NB4 (cell line): Measurements from ENCODE around the gene FXYD7.

ENCODE experiments used
- DNase-seq: peaks from one replicate; pipeline ENCODE4 v3.0.0; 2010; ENCODE audit warnings: low read depth
- H3K4me3 ChIP-seq: one replicate; pipeline ENCODE4 v1.5.1; 2011; ENCODE audit warnings: mild to moderate bottlenecking, low read depth, low read length, moderate library complexity
- CTCF ChIP-seq: IDR thresholded peaks from one replicate; pipeline ENCODE4 v1.5.1; 2012; ENCODE audit warnings: low read depth, low read length
- MYC ChIP-seq: IDR thresholded peaks from 2 replicates; pipeline ENCODE4 v1.6.1; 2011; ENCODE audit warnings: low read depth, low read length
- POLR2A ChIP-seq: IDR thresholded peaks from 2 replicates; pipeline ENCODE4 v1.6.1; 2011; ENCODE audit warnings: mild to moderate bottlenecking; ENCODE audit not compliant: insufficient read length; ENCODE audit errors: extremely low read depth
- TF ChIP-seq, protein P1 (sequence below): IDR thresholded peaks from 2 replicates; pipeline ENCODE4 v1.6.1; 2011; ENCODE audit warnings: low read depth, low read length

The FXYD7 gene

DNA sequence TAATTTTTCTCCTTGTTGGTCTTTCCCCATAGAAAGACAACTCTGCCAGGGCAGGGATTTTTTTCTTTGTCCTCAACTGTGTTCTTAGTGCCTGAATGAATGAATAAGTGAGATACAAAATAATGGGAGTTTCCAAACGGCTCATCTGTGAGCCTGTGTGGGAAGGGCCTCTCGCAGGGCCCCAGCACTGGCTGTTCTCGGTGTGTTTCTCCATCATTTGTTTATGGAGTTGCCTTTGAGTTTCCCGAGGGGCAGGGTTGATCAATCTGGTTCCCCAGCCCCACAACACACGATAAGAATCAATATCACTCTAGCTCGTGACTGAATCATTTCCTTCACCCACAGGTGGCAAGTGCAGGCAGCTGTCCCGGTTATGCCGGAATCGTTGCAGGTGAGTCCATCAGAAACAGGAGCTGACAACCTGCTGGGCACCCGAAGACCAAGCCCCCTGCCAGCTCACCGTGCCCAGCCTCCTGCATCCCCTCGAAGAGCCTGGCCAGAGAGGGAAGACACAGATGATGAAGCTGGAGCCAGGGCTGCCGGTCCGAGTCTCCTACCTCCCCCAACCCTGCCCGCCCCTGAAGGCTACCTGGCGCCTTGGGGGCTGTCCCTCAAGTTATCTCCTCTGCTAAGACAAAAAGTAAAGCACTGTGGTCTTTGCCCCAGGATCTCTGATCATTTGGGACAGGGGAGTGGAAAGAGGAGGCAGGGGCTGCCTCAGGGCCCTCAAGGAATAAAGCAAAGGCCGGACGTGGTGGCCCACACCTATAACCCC is 26.4 kb downstream of the FXYD7 start:
- TF ChIP-seq, protein P1, sequence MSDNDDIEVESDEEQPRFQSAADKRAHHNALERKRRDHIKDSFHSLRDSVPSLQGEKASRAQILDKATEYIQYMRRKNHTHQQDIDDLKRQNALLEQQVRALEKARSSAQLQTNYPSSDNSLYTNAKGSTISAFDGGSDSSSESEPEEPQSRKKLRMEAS = no peak
- TF ChIP-seq MYC (no peak), POLR2A (no peak), CTCF (no peak)
- no peak overlapping the region for H3K4me3 ChIP-seq
- DNase-seq = no peak

DNA sequence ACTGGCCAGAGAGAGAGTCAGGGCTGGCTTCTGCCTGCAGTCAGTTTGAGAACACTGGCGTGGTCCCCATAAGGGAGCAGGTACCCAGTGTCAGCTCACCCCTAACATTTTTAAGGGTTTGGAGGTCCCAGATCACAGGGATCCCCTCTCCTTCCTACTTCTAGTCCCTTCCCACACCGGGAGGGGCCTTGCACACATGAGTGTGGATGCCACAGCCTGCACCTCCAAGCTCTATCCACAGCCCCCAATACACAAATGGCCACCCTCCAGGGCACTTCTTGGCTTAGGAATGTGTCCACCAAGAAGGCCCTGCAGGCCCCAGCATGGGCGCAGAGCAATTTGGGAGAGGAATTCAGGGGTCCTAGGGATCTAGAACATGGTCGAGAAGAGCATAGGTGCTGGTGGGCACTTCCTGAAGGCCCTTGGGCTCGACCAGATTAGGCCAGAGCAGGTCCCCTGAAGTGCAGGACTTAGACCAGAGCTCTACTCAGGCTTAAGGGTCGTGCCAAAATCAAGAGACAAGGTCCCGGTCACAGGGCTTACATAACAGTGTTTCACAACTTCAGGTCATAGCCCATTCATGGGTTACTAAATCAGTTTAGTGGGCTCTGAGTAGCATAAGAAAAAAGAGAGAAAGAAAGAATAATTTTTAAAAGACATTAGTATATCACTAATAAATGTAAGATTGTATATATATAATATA is 27.5 kb downstream of the FXYD7 start:
- no peak for TF ChIP-seq POLR2A
- no peak for TF ChIP-seq CTCF
- no peak for TF ChIP-seq MYC
- TF ChIP-seq, protein P1 = no peak
- DNase-seq = peak; percentile 10
- no peak overlapping the region for H3K4me3 ChIP-seq

DNA sequence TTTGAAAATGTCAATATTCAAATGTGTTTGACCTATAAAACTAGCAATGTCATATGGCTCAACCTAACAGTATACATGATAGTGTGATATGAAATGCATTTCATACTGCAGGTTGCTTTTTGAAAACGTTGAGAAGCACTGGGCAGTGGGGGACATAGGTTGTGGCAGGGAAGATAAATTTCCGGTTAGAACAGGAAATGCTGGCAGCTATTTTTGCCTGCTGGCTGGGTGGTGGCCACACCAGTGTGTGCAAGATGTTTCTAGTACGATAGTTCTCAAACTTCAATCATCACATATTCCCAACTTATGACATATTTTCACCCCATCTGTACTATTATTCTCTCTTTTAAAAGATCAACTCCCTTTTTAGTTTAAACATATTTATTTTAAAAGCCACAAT is 28.7 kb downstream of the FXYD7 start:
- DNase-seq = no peak
- H3K4me3 ChIP-seq = no peak overlapping the region
- TF ChIP-seq, protein P1 = no peak
- no peak for TF ChIP-seq POLR2A
- no peak for TF ChIP-seq MYC
- TF ChIP-seq CTCF = no peak

DNA sequence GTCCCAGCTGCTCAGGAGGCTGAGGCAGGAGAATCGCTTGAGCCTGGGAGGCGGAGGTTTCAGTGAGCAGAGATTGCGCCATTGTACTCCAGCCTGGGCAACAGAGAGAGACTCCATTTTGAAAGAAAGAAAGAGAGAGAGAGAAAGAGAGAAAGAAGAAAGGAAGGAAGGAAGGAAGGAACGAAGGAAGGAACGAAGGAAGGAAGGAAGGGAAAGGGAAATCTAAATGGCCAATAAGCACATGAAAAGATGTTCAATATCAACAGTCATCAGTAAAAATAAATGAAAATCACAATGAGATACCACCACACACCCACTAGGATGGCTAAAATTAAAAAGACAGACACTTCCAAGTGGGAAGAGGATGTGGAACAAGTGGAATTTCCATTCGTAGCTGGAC is 31.2 kb downstream of the FXYD7 start:
- no peak for DNase-seq
- TF ChIP-seq MYC = no peak
- TF ChIP-seq POLR2A = no peak
- TF ChIP-seq, protein P1 = no peak
- TF ChIP-seq CTCF = no peak
- no peak overlapping the region for H3K4me3 ChIP-seq

- TF ChIP-seq, protein P1 = no peak
- no peak for TF ChIP-seq CTCF
- no peak for TF ChIP-seq MYC
- TF ChIP-seq POLR2A = no peak
- no peak overlapping the region for H3K4me3 ChIP-seq
- no peak for DNase-seq
Measured at GRCh38 chr19:35176181-35176570, 33.1 kb downstream of the FXYD7 start.
